SK-N-SH treated with all-trans-retinoic acid at 6 μM for 48 hours (cell line): ENCODE measurements around the gene CLEC16A.

ENCODE experiments used
- ATAC-seq: fragments of 200-7000 bp; cut with Tn5 transposase; 3 replicates; pipeline ENCODE4 v1.9.1; 2020; ENCODE audit warnings: mild to moderate bottlenecking, moderate library complexity
- BACH2 ChIP-seq: fragments of 250-450 bp; sonication (Bioruptor Pico); IDR thresholded peaks from 2 replicates; pipeline ENCODE4 v1.9.0; 2021; ENCODE audit warnings: mild to moderate bottlenecking, borderline replicate concordance
- CREB5 ChIP-seq: fragments of 250-450 bp; sonication (Bioruptor Pico); IDR thresholded peaks from 2 replicates; pipeline ENCODE4 v1.5.1; 2020; ENCODE audit warnings: low read depth, mild to moderate bottlenecking, moderate library complexity
- CSDC2 ChIP-seq: fragments of 250-450 bp; sonication (Bioruptor Pico); IDR thresholded peaks from 2 replicates; pipeline ENCODE4 v1.5.0; 2020; ENCODE audit warnings: mild to moderate bottlenecking, moderate library complexity
- CSRNP3 ChIP-seq: fragments of 250-450 bp; sonication (Bioruptor Pico); IDR thresholded peaks from 2 replicates; pipeline ENCODE4 v1.5.1; 2021; ENCODE audit warnings: mild to moderate bottlenecking, moderate library complexity
- ESRRG ChIP-seq: fragments of 250-450 bp; sonication (Bioruptor Pico); IDR thresholded peaks from 2 replicates; pipeline ENCODE4 v1.6.1; 2021; ENCODE audit warnings: mild to moderate bottlenecking
- GLIS3 ChIP-seq: fragments of 250-450 bp; sonication (Bioruptor Pico); IDR thresholded peaks from 2 replicates; pipeline ENCODE4 v1.5.0; 2020; ENCODE audit warnings: mild to moderate bottlenecking, moderate library complexity
- ISL1 ChIP-seq: fragments of 250-450 bp; sonication (Bioruptor Pico); IDR thresholded peaks from 2 replicates; pipeline ENCODE4 v2.1.2; 2022; ENCODE audit warnings: mild to moderate bottlenecking, moderate library complexity
- OSR1 ChIP-seq: fragments of 250-450 bp; sonication (Bioruptor Pico); IDR thresholded peaks from 2 replicates; pipeline ENCODE4 v1.8.0; 2022; ENCODE audit warnings: moderate library complexity, mild to moderate bottlenecking, inconsistent platforms
- PATZ1 ChIP-seq: fragments of 250-450 bp; sonication (Bioruptor Pico); IDR thresholded peaks from 2 replicates; pipeline ENCODE4 v1.8.0; 2020; ENCODE audit warnings: mild to moderate bottlenecking, moderate library complexity, borderline replicate concordance
- POU6F1 ChIP-seq: fragments of 250-450 bp; sonication (Bioruptor Pico); IDR thresholded peaks from 2 replicates; pipeline ENCODE4 v1.8.0; 2021; ENCODE audit warnings: low read depth, mild to moderate bottlenecking, moderate library complexity, borderline replicate concordance
- PPARA ChIP-seq: fragments of 250-450 bp; sonication (Bioruptor Pico); IDR thresholded peaks from 2 replicates; pipeline ENCODE4 v1.5.0; 2020; ENCODE audit warnings: mild to moderate bottlenecking, borderline replicate concordance
- RARB ChIP-seq: fragments of 250-450 bp; sonication (Bioruptor Pico); IDR thresholded peaks from 2 replicates; pipeline ENCODE4 v1.8.0; 2021; ENCODE audit warnings: mild to moderate bottlenecking, moderate library complexity
- SNAI2 ChIP-seq: fragments of 250-450 bp; sonication (Bioruptor Pico); IDR thresholded peaks from 2 replicates; pipeline ENCODE4 v1.5.0; 2020; ENCODE audit warnings: mild to moderate bottlenecking, moderate library complexity
- TCF4 ChIP-seq: fragments of 250-450 bp; sonication (Bioruptor Pico); IDR thresholded peaks from 2 replicates; pipeline ENCODE4 v1.8.0; 2021; ENCODE audit warnings: mild to moderate bottlenecking, moderate library complexity, borderline replicate concordance
- TOX ChIP-seq: fragments of 250-450 bp; sonication (Bioruptor Pico); IDR thresholded peaks from 2 replicates; pipeline ENCODE4 v1.8.0; 2021; ENCODE audit warnings: mild to moderate bottlenecking, moderate library complexity, borderline replicate concordance
- TSHZ2 ChIP-seq: fragments of 250-450 bp; sonication (Bioruptor Pico); IDR thresholded peaks from 2 replicates; pipeline ENCODE4 v1.5.0; 2020; ENCODE audit warnings: mild to moderate bottlenecking, moderate library complexity
- ZC3H10 ChIP-seq: fragments of 250-450 bp; sonication (Bioruptor Pico); IDR thresholded peaks from 2 replicates; pipeline ENCODE4 v1.5.1; 2021; ENCODE audit warnings: mild to moderate bottlenecking, moderate library complexity
- ZFP3 ChIP-seq: fragments of 250-450 bp; sonication (Bioruptor Pico); IDR thresholded peaks from 2 replicates; pipeline ENCODE4 v1.5.0; 2020; ENCODE audit warnings: mild to moderate bottlenecking, moderate library complexity
- ZFP30 ChIP-seq: fragments of 450-650 bp; formaldehyde crosslinking; IDR thresholded peaks from 2 replicates; pipeline ENCODE4 v1.5.0; 2022; ENCODE audit warnings: mild to moderate bottlenecking, moderate library complexity
- ZNF565 ChIP-seq: fragments of 450-650 bp; formaldehyde crosslinking; conservative IDR thresholded peaks from 2 replicates; pipeline ENCODE4 v1.5.0; 2020; ENCODE audit warnings: low read depth, mild to moderate bottlenecking, moderate library complexity
- ZNF70 ChIP-seq: fragments of 450-650 bp; formaldehyde crosslinking; IDR thresholded peaks from 2 replicates; pipeline ENCODE4 v1.5.0; 2020; ENCODE audit warnings: mild to moderate bottlenecking, moderate library complexity
- ZNF8 ChIP-seq: fragments of 450-650 bp; formaldehyde crosslinking; IDR thresholded peaks from 2 replicates; pipeline ENCODE4 v1.5.0; 2020; ENCODE audit warnings: mild to moderate bottlenecking, moderate library complexity

Gene CLEC16A

GRCh38 chr16:11105038-11105903, 160.9 kb downstream of the CLEC16A start:
- peak; percentile 81; the same call in 2 of the 3 replicates for ATAC-seq
- TF ChIP-seq ZNF565: no peak
- peak; percentile 74; the same call in 1 of the 2 replicates for TF ChIP-seq SNAI2
- TF ChIP-seq TCF4 (CRISPR knock-in tag): peak; percentile 37; the same call in 1 of the 2 replicates
- TF ChIP-seq ISL1: peak; percentile 85

- TF ChIP-seq ZNF8 (CRISPR knock-in tag) (no peak), RARB (no peak), GLIS3 (no peak), BACH2 (no peak)
- no peak for ATAC-seq
Measured at GRCh38 chr16:11106726-11107125, 162.4 kb downstream of the CLEC16A start.

- no peak; the same call in 2 of the 3 replicates for ATAC-seq
- no peak for TF ChIP-seq PATZ1 (CRISPR knock-in tag)
- no peak for TF ChIP-seq POU6F1
- no peak for TF ChIP-seq TOX (CRISPR knock-in tag)
- no peak for TF ChIP-seq ZC3H10
- TF ChIP-seq CREB5 (CRISPR knock-in tag): no peak
- TF ChIP-seq TCF4 (CRISPR knock-in tag): no peak
- TF ChIP-seq ZNF70: no peak
- TF ChIP-seq RARB: no peak
- no peak for TF ChIP-seq CSDC2 (CRISPR knock-in tag)
- TF ChIP-seq BACH2: no peak
- TF ChIP-seq PPARA (CRISPR knock-in tag): no peak
- no peak for TF ChIP-seq ZFP3
- no peak for TF ChIP-seq GLIS3
- TF ChIP-seq ISL1: no peak
- no peak for TF ChIP-seq SNAI2
Measured at GRCh38 chr16:11107780-11108465, 163.6 kb downstream of the CLEC16A start.

- TF ChIP-seq ZFP30 (CRISPR knock-in tag): no peak
- TF ChIP-seq ZNF565: no peak
- no peak for TF ChIP-seq CSDC2 (CRISPR knock-in tag)
- TF ChIP-seq ZNF8 (CRISPR knock-in tag): no peak
- no peak for TF ChIP-seq POU6F1
- TF ChIP-seq ZNF70: no peak
- TF ChIP-seq BACH2: no peak
- TF ChIP-seq RARB: no peak
- TF ChIP-seq TSHZ2 (CRISPR knock-in tag): no peak
- TF ChIP-seq SNAI2: no peak
- TF ChIP-seq PATZ1 (CRISPR knock-in tag): no peak
- TF ChIP-seq ESRRG (CRISPR knock-in tag): no peak
- TF ChIP-seq ZC3H10: no peak
- no peak for TF ChIP-seq CSRNP3 (CRISPR knock-in tag)
- TF ChIP-seq PPARA (CRISPR knock-in tag): no peak
- TF ChIP-seq OSR1 (CRISPR knock-in tag): no peak
- TF ChIP-seq GLIS3: no peak
- TF ChIP-seq ZFP3: no peak
- no peak for ATAC-seq
Measured at GRCh38 chr16:11108466-11108805, 164.1 kb downstream of the CLEC16A start.
